NCI-H2196 treated with DMSO at 0.1 percent for 48 hours (cell line): Measurements from ENCODE around the gene OR7A10.
"Not testable (repeated sequence)": the region's sequence is repeated elsewhere in the genome, so short reads cannot be mapped to it uniquely, and the experiment has no call there.

ENCODE experiments used
- DNase-seq: peaks from one replicate; lab custom pipeline; 2025; ENCODE audit not compliant: unreplicated experiment; lab: John Stamatoyannopoulos, UW

OR7A10 gene

DNA sequence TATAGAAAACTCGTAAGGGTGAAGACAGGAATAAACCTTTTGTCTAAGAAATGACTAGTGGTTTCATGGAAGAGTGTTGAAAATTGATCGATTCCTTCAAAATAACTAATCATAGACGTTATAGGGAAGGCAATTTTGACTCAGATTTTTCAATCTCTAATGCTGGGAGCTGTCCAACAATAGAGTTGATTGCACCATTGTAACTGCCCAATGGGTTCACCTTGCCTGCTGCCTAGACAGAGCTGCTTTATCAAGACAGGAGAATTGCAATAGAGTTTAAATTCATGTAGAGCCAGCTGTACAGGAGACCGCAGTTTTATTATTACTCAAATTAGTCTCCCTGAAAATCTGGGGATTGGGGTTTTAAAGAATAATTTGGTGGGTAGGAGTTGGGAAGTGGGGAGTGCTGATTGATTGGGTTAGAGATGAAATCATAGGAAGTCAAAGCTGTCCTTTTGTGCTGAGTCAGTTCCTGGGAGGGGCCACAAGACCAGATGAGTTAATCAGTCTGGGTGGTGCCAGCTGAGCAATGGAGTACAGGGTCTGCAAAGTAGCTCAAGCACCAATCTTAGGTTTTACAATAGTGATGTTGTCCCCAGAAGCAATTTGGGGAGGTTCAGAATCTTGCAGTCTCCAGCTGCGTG is 53.5 kb downstream of the OR7A10 start:
- no peak for DNase-seq

DNA sequence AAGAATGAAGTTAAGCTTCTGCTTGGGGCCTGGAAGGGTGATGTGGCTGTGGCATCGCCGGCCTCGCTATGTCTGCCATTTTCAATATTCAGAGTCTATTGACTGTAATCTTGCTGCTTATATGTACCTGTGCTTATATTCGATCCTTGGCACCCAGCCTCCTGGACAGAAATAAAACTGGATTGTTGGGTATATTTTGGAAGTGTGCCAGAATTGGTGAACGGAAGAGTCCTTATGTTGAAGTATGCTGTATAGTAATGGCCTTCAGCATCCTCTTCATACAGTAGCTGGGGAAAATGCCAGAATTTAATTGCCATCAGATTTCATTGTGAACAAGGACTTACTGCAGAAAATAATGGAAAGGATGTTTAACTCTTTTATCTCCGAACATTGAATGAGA is 56.5 kb downstream of the OR7A10 start:
- DNase-seq, result not testable (repeated sequence)
